HG02973 (cell line): ENCODE measurements around the gene PIAS2.
"Not testable (repeated sequence)": the region's sequence is repeated elsewhere in the genome, so short reads cannot be mapped to it uniquely, and the experiment has no call there.

Source experiments
- ATAC-seq: cut with Tn5 transposase; IDR thresholded peaks from one replicate; pipeline ENCODE4 v1.9.1; 2021; ENCODE audit warnings: moderate library complexity; ENCODE audit not compliant: unreplicated experiment

The PIAS2 gene

DNA sequence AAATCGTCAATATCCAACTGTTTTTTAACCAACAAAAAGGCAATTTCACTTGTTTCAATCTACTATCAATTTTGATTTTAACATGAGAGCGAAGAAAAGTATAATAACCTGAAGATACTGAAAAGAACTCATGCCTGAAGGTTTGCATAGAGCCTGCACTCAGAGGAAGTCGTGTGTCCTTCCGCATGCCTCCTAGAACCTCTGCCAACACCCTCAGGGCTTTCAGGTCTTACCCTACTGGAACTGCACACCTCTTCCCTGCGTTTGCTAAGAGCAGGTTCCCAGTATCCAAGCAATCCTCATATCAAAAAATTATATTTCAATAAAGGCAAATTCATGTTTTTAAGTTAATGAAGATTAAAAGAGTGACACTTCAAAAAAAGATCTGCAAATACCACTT is 74.7 kb downstream of the PIAS2 start:
- no peak for ATAC-seq

DNA sequence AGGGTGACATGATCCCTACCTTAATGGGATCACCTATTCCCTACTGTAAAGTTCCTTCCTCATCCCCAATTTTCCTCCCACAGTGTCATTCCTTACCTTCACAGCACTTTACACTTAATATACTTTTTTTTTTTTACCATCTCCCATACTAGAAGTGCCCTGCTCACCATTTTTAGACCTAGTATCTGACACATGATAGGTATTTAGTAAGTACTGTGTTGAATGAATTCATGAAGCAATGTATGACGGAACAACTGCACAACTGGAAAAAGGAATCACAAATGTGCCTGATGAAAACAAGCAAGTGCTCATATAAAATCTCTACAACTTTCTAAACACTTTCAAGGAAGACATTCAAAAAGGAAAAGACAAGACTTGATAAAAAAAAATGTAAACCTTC is 83.4 kb downstream of the PIAS2 start:
- ATAC-seq: no peak

DNA sequence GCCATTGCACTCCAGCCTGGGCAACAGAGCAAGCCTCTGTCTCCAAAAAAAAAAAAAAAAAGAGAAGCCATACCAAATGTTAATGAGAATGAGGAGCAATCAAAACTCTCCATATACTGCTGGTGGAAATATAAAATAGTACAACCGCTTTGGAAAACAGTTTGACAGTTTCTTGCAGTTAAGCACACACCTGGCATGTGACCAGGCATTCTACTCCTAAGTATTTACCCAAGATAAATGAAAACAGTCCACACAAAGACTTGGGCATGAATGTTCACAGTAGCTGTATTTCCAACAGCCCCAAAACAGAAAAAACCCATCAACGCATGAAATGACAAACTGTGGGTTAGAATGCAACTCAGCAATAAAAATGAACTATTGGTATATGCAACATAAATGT is 84.5 kb downstream of the PIAS2 start:
- ATAC-seq: no peak

DNA sequence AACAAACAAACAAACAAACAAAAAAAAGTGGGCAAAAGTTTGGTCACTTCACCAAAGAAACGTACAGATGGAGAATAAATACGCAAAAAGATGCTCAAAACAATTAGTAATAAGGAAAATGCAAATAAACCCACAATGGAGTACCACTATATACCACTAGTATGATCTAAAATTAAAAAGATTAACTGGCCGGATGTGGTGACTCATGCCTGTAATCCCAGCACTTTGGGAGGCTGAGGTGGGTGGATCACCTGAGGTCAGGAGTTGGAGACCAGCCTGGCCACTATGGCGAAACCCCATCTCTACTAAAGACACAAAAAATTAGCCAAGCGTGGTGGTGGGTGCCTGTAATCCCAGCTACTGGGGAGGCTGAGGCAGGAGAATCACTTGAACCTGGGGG is 84.9 kb downstream of the PIAS2 start:
- ATAC-seq: not testable (repeated sequence)

DNA sequence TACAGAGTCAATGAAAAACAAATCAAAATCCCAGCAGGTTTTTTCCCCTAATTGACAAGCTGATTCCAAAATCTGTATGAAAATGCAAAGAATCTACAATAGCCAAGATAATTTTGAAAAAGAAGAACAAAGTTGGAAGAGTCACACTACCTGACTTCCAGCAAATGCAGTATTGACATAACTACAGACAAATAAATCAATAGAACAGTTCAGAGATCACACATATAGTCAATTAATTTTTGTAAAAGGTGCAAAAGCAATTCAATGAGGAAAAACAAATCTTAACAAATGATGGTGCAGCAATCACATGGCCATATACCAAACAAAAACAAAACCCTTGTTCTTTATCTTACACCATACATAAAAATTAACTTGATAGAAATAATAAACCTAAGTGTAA is 85.9 kb downstream of the PIAS2 start:
- ATAC-seq: no peak

DNA sequence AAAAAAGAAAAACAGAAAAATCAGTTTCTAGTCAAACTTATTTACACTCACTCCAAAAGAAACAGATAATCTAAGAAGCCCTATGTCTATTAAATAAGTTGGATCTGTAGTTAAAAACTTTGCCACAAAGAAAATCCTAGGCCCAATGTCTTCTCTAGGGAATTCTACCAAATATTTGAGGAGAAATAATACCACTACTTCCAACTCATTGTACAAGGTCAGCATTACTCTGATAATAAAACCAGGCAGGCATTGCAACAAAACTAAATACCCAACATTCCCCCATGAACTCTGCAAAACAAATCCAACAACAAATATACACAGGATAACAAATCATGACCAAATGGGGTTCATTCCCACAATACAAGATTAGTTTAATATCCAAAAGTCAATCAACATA is 86.7 kb downstream of the PIAS2 start:
- no peak for ATAC-seq

DNA sequence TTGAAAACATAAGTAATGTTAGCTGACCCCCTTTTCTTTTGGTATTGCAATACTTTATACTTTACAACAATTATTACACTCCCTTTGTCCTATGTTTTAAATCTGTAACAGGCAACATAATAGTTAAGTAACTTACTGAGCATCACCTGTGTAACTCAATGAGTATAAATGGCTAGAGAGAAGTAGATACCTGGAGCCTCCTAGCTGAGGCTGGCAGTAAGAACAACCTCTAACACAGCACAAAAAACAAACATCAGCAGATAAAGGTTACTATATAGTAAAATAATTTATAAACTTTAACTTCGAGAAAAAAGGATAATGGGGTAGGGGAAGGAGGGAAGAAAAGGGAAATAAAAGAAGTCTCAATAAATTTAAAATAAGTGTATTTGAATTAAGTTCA is 87.4 kb downstream of the PIAS2 start:
- ATAC-seq: no peak

DNA sequence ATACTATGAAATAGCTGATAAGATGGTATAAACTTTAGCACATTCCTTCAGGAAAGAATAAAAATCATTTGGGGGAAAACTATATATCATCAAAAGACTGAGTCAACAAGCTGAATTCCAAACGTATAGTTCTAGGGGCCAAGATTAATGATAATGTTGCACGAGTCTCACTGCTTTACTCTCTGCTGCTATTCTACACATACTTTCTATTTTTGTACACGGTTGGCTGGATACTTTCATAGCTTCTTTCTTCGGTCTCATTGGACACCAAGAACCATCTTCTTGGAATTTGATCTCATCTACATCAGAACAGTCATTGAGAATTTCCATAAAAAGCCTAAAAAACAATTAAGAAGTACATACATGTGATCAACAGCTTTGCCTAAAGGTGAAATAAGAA is 87.8 kb downstream of the PIAS2 start:
- no peak for ATAC-seq

DNA sequence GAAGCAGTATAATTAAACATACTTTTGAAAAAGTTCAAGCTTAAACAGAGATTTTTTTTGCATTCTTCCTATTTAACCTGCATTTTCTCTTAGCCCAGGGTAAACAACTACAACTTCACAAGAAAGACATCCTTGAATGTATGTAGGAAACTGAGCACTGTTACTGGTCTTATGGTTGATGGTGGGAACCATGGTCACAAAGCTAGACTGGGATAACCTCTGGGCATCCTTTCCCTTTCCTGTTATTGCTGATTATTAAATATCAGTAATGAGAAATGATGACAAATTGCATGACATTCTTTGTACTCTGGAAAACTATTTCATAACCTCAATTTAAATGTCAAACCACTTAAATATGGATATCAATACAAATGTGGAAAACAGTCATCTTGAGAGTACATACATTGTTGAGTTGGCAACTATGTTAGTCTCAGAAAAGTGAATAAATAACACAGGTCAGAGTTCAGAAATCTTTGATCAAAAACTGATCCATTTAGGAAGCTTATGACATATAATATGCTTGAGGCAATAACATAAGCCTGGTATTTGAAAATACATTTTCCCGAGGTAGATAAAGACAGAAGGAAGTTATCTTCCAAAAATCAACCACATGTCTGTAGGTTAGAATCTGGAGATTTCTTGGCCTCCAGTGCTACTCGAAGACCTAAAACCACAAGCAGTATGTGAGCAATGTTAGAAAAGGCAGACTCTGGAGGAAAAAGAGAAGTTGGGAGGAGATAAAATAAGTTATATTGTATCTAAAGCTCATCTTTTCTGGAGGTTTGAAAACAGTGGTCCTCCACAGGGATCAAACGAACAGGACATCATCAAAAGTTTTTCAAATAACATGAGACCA is 95.2 kb downstream of the PIAS2 start:
- ATAC-seq: no peak

DNA sequence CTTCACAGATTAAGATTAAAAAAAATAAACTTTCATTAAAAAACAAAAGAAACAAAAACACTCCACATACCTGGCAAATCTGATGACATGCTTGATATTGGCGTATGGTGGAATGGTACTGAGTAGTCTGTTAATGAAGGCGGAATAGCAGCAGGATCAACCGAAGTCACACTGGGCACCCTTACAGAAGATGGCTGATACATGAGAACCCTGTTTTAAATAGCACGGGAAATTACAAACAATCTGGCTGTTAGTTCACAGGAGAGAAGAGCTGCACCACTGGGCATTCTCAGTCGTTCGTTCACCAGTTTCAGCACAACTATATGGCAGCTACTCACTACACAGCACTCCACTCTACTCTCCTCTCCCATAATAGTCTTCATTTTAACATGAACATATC is 96.4 kb downstream of the PIAS2 start:
- ATAC-seq: no peak

DNA sequence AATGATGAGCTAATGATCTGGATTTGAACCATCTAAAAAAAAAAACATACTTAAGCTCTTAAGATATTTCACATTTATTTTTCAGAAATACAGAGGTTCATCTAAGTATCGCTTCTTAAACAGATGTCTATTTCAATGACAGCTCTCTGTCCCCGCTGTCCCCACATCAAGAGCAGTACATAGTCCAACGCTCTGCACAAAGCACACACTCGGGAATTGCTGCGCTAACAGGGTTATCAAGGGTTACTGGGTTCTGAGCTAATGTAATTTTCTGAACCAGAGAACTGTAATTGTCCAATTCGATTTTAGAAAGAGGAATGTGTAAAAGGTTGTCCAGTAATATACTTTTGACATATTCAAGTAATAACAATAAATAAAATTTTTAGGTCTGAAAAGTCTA is 101.6 kb downstream of the PIAS2 start:
- ATAC-seq: no peak

DNA sequence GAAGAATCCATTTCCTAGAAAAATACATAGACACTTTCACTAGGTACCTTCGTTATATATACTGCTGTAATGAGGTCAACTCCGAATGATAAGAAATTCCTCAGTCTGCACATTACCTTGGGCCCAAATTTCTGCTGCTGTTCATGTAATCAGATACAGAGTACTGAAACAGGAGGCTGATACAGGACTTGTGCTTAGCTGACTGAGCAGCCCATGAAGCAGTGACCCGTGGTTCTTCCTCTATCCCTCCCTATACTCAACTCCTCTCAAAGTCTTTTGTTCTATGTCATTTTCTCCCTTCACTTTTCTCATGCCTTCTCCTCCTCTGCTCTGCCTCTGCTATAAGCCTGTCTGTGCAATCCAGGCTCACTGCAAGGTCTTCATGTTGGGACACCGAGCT is 102.9 kb downstream of the PIAS2 start:
- ATAC-seq: no peak

DNA sequence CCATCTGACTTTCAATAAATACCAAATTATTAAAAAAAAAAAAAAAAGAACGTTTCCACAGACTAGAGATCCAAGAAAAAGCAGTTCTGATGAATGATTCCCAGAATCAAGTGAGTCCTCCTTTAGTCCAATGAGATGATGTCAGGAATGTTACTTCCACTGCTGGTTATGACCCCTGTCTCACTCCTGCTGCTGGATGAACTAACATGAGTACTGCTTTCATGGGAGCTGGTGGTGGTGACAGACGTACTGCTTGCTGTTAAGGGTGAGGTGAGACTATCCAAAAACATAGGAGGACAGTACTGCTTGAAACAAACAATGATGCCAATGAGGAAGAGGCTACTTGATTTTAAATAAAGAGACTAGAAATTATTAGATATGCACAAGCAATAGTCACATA is 105.0 kb downstream of the PIAS2 start:
- ATAC-seq: no peak

DNA sequence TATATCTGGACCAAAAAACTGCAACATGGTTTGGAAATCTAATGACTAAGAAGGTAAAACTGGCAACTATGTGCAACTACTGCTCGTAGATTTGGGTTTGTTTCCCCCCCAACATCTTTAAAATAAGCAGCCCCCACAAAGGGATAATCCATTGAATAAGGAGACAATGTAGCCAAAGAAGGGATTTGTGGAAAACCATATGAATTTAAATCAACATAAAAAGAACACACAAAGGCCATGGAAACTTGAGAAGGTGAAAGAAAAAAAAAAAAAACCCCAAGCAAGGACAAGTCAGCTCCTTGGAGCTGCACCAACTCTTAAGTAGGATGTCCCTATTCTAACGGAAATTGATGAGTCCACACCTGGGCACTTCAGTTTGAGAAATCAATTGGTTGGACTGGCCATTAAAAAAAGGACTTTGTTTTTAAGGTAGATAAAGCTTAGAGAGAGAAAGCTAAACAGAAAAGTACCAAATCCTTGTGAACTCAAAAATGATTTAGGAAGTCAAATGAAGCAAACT is 106.8 kb downstream of the PIAS2 start:
- no peak for ATAC-seq

DNA sequence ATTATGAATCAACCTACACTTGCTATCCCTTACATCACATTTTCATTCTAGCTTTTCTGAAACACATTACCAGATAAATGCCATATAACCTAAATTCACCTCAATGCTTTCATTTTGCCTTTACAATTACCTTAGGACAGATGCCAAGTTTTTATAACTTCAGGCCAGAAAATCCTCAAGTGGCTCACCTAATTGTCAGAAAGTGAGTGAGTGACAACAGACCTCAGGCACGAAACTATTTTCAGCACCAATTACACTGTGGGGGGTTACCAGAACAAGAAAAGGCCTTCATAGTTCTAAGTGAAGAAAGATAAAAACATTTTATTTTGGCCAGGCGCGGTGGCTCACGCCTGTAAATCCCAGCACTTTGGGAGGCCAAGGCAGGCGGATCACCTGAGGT is 108.2 kb downstream of the PIAS2 start:
- no peak for ATAC-seq

DNA sequence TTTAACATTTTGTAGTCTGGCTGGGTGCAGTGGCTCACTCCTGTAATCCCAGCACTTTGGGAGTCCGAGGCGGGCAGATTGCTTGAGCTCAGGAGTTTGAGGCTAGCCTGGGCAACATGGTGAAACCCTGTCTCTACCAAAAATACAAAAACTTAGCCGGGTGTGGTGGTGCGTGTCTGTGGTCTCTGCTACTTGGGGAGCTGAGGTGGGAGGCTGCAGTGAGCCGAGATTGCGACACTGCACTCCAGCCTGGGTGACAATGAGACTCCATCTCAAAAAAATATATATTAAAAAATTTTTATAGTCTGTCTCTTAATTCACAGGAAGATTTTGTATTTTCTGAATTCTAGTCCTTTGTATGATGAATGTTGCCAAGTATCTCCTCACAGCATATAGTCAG is 121.4 kb downstream of the PIAS2 start:
- ATAC-seq: not testable (repeated sequence)

DNA sequence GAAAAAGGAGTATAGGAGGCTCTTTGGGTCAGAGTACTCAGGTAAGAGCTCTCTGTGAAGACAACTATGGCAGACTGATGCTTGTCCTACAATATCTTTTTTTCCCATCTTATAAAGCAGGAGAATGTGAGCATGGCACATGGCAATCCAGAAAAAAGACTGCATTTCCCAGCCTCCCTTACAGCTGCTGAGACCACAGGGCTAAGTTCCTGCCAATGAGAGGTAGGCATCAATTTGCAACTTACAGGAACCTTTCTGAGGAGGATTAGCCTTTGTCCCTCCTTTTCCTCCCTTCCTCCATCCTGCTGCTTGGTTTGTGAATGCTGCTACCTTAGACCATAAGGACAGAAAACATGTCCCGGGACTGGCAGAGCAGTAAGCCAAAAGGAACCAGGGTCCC is 122.7 kb downstream of the PIAS2 start:
- ATAC-seq: no peak

DNA sequence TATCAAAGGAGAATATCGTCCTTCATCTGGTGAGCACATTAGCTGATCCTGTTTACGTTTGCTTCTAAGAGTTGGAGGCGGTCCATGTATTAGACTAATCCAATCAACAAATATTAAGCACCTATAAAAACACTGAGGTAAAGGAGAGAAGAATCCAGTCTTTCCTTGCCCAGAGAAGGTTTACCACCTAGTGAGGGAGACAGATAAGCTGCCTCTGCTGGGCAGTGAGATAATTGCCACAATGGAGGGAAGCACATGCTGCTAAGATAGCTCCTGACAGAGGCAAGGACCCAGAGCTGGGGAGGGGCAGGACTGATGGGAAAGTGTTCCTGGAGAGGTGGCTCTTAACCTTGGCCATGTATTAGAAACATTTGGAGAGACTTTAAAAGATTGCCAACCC is 123.7 kb downstream of the PIAS2 start:
- ATAC-seq: no peak

DNA sequence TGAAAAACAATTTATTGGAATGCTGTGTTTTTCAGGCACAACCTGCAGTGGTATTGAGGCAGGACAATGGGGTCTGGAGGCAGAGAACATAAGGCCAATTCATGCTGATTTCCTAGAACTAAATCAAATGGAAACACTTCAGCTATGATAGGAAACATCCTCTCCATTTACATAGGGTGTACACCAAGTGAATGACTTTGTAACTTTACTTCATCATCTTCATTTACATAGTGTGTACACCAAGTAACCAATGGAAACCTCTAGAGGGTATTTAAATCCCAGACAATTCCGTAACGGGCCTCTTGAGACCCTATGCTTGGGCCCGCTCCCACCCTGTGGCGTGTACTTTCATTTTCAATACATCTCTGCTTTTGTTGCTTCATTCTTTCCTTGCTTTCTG is 128.2 kb downstream of the PIAS2 start:
- ATAC-seq: no peak

DNA sequence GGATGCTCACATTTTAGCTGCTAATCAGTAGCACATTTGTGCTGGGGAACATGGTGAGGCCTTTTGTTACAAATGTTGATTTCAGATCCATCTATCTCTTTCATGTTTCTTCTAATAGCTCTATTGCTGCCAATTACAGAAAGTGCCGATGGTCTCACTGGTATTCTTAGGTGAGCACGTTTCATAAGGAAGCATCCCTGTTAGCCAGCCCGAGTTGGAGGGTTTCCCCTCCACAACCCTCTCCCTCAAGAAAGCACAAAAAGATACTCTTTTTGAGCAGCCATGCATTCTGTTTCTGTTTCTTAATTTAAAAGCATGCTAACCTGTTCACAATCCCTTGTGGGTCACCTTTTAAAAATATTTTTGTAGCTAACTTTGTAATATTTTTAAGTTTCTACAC is 129.6 kb downstream of the PIAS2 start:
- ATAC-seq: no peak

DNA sequence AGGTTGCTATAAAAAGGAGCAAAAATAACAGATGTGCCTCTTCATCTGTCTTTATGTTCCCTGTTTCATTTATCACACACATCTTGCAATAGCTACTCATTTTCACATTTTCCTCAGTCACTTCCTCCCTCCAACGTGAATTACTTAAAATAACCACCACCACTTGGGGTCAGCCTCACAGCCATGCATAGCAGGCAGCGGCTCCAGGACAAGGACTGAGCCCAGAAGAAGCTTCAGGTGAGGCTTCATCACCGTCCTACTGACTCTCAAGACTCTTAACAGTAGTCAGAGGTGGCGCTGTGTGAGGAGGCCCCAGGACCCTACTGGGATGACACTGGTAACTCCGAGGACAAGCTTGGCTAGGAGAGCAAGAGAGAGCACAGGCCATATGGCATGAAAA is 144.9 kb downstream of the PIAS2 start:
- no peak for ATAC-seq

DNA sequence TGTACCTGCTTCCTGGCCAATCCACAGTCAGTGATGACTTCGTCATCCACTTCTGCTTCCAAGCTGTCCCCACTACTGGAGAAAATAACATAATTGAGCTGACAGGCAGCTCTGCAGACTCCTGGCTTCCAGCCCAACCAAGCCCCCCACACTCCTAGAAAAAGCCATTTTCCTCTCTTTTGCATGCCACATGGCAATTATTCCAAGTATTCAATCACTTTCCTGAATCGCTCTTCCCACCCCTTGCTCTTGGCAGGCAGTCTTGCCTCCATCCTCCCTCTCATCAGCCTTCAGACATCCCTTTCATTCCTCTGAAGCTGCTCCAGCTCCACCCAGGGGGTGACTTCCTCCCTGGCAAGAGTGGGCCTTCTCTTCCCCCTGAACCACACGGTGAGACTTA is 146.2 kb downstream of the PIAS2 start:
- ATAC-seq: no peak

DNA sequence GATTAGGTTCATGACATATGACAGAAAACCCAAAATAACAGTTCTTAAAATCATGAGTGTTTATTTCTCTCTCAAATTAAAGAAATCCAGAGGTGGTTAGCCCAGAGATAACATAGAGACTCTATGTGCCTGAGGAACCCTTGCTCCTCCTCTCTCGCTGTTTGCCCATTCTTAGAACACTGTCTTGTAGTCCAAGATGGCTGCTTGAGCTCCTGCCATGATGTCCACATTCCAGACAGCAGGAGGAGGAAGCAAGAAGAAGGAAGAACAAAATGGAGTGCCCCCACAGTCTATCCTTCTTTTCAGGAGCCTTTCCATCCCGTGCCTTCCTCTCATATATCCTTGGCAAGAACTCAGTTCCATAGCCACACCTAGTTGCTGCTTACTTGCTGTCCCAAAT is 146.6 kb downstream of the PIAS2 start:
- ATAC-seq: no peak
